PC-9 (cell line): ENCODE data around the gene ASTN2.

Experiments
- CTCF ChIP-seq: fragments of 200-600 bp; sonication (generic); conservative IDR thresholded peaks from 2 replicates; pipeline ENCODE4 v1.6.1; 2017; ENCODE audit warnings: mixed run types, antibody characterized with exemption, mild to moderate bottlenecking, moderate library complexity
- EZH2 ChIP-seq: fragments of 200-600 bp; sonication (generic); IDR thresholded peaks from 2 replicates; pipeline ENCODE4 v1.8.0; 2017; ENCODE audit warnings: antibody characterized with exemption, low read depth

GRCh38 chr9:117231012-117231411, 183.8 kb downstream of the ASTN2 start:
- TF ChIP-seq CTCF (no peak), EZH2 (no peak)
